ENCODE measurements around the gene ROBO1. TPM values are rescaled to one million over a fixed set of nuclear protein-coding genes. Genes with fewer than 3 reads are reported as not detected.

Gene ROBO1
- total and polyA plus RNA-seq, 2 donors (not counting 1 experiment from before 2014, with no cell fraction given), result 0.27 to 3.2 TPM

DNA sequence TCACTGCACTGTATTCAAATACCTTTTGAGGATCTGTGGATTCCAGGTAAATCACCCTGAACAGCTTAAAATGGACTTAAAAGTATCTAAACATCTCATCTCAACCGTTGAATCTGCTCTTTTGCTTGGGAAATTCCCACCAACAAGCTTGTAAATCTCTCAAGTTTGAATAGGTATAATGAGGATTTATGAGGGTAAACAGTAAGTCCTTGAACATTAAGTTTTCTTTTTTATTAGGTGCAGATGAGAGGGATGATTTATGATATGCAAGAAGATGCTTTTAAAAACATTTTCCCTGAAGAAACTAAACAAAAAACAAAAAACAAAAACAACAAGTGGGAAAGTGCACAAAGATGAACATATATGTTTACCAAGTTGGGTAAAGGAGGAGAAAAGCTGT is 290.6 kb downstream of the ROBO1 start:
- no peaks in the 10 kb centered on the region for H4K20me1 ChIP-seq (ENCODE audit: control insufficient read depth, insufficient read depth, low read length, poor library complexity, severe bottlenecking)
- H3K4me3 Mint-ChIP-seq, result no peak overlapping the region
- H3K4me2 ChIP-seq (replicated peaks; ENCODE audit: low read depth, low read length, poor library complexity, severe bottlenecking), result no peak overlapping the region
- ATAC-seq (ENCODE audit: low read depth) (no peak), DNase-seq (no peak)
- no peaks in the 10 kb centered on the region for H3K79me2 ChIP-seq (ENCODE audit: control insufficient read depth, insufficient read depth, low read length)
- no peak overlapping the region for H3K27ac ChIP-seq (ENCODE audit: low read length in 2 of 2)
- TF ChIP-seq EZH2 (IDR thresholded peaks at IDR 0.05; ENCODE audit: borderline replicate concordance, insufficient read depth, low read depth, low read length, poor library complexity, severe bottlenecking), result no peak
- TF ChIP-seq, protein P1, sequence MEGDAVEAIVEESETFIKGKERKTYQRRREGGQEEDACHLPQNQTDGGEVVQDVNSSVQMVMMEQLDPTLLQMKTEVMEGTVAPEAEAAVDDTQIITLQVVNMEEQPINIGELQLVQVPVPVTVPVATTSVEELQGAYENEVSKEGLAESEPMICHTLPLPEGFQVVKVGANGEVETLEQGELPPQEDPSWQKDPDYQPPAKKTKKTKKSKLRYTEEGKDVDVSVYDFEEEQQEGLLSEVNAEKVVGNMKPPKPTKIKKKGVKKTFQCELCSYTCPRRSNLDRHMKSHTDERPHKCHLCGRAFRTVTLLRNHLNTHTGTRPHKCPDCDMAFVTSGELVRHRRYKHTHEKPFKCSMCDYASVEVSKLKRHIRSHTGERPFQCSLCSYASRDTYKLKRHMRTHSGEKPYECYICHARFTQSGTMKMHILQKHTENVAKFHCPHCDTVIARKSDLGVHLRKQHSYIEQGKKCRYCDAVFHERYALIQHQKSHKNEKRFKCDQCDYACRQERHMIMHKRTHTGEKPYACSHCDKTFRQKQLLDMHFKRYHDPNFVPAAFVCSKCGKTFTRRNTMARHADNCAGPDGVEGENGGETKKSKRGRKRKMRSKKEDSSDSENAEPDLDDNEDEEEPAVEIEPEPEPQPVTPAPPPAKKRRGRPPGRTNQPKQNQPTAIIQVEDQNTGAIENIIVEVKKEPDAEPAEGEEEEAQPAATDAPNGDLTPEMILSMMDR (IDR thresholded peaks at IDR 0.05), result no peak
- H3K27ac Mint-ChIP-seq, result no peak overlapping the region
- H3K4me1 ChIP-seq (ENCODE audit: control insufficient read depth in 2 of 2, insufficient read depth in 2 of 2, low read length in 2 of 2), result no peaks in the 10 kb centered on the region
- CTCF ChIA-PET, result no interaction called here
- no peak overlapping the region for H3K4me3 ChIP-seq (ENCODE audit: control extremely low read depth in 1 of 5, extremely low read depth in 1 of 5, insufficient read depth in 1 of 5, low read depth in 2 of 5, low read length in 4 of 5)
- no peak overlapping the region for H3K9ac ChIP-seq (ENCODE audit: low read length)
- H3K9me3 Mint-ChIP-seq (ENCODE audit: insufficient read depth), result peaks cover 5% of the 10 kb centered on the region
- H2AFZ ChIP-seq (ENCODE audit: insufficient read depth, low read depth, low read length, poor library complexity, severe bottlenecking), result no peak overlapping the region
- no peaks in the 10 kb centered on the region for H3K27me3 ChIP-seq (replicated peaks in 1 of 4; ENCODE audit: control extremely low read depth in 1 of 4, control insufficient read depth in 3 of 4, insufficient read depth in 4 of 4, low read length in 3 of 4)
- H3K27me3 Mint-ChIP-seq, result no peaks in the 10 kb centered on the region
- POLR2A ChIA-PET, result no interaction called here
- H3K9me3 ChIP-seq (ENCODE audit: control extremely low read depth in 1 of 3, control insufficient read depth in 2 of 3, insufficient read depth in 1 of 3, low read length in 2 of 3), result no peaks in the 10 kb centered on the region
- H3K4me1 Mint-ChIP-seq, result no peaks in the 10 kb centered on the region
- WGBS (ENCODE audit: insufficient coverage), result no CpG with 5 or more reads among the region's 1 CpG
- intact Hi-C loops (cut with micrococcal nuclease), result no loop called here
- H3K36me3 ChIP-seq (replicated peaks in 1 of 2; ENCODE audit: control extremely low read depth in 1 of 2, control insufficient read depth in 1 of 2, extremely low read depth in 1 of 2, insufficient read depth in 2 of 2, low read length in 1 of 2), result no peaks in the 10 kb centered on the region

DNA sequence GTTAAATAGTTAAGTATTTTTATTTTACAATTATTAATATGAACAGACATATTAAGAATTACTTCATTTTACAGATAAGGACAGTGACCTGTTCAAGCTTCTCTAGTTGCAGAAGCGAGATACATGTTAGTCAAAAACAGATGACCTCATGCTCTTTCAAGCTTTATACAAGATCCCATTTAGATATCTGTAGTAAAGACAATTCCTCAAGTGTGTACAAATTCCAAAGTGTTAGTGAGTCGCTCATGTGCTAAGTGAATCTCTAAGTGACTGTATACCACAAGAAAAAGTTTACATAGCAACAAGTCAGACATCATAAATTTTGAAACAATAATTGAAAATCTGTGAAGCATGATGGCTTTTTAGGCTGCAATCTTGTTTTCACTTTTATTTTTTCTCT is 293.8 kb downstream of the ROBO1 start:
- H3K27ac Mint-ChIP-seq, result no peak overlapping the region
- intact Hi-C loops (cut with micrococcal nuclease), result no loop called here
- peaks cover 5% of the 10 kb centered on the region for H3K9me3 Mint-ChIP-seq (ENCODE audit: insufficient read depth)
- H3K27me3 Mint-ChIP-seq, result no peaks in the 10 kb centered on the region
- no CpG with 5 or more reads among the region's 2 CpGs for WGBS (ENCODE audit: insufficient coverage)
- Histone ChIP-seq H4K20me1 (ENCODE audit: control insufficient read depth, insufficient read depth, low read length, poor library complexity, severe bottlenecking) (no peaks in the 10 kb centered on the region), H2AFZ (ENCODE audit: insufficient read depth, low read depth, low read length, poor library complexity, severe bottlenecking) (no peak overlapping the region), H3K27me3 (replicated peaks in 1 of 4; ENCODE audit: control extremely low read depth in 1 of 4, control insufficient read depth in 3 of 4, insufficient read depth in 4 of 4, low read length in 3 of 4) (no peaks in the 10 kb centered on the region), H3K9me3 (ENCODE audit: control extremely low read depth in 1 of 3, control insufficient read depth in 2 of 3, insufficient read depth in 1 of 3, low read length in 2 of 3) (no peaks in the 10 kb centered on the region), H3K36me3 (replicated peaks in 1 of 2; ENCODE audit: control extremely low read depth in 1 of 2, control insufficient read depth in 1 of 2, extremely low read depth in 1 of 2, insufficient read depth in 2 of 2, low read length in 1 of 2) (no peaks in the 10 kb centered on the region), H3K4me3 (ENCODE audit: control extremely low read depth in 1 of 5, extremely low read depth in 1 of 5, insufficient read depth in 1 of 5, low read depth in 2 of 5, low read length in 4 of 5) (no peak overlapping the region), H3K79me2 (ENCODE audit: control insufficient read depth, insufficient read depth, low read length) (no peaks in the 10 kb centered on the region), H3K4me2 (replicated peaks; ENCODE audit: low read depth, low read length, poor library complexity, severe bottlenecking) (no peak overlapping the region), H3K4me1 (ENCODE audit: control insufficient read depth in 2 of 2, insufficient read depth in 2 of 2, low read length in 2 of 2) (no peaks in the 10 kb centered on the region), H3K9ac (ENCODE audit: low read length) (no peak overlapping the region), H3K27ac (ENCODE audit: low read length in 2 of 2) (no peak overlapping the region)
- H3K4me3 Mint-ChIP-seq, result no peak overlapping the region
- TF ChIP-seq, protein P1 (IDR thresholded peaks at IDR 0.05), result no peak
- TF ChIP-seq EZH2 (IDR thresholded peaks at IDR 0.05; ENCODE audit: borderline replicate concordance, insufficient read depth, low read depth, low read length, poor library complexity, severe bottlenecking), result no peak
- ATAC-seq (ENCODE audit: low read depth), result no peak
- DNase-seq, result no peak
- CTCF ChIA-PET, result no interaction called here
- no peaks in the 10 kb centered on the region for H3K4me1 Mint-ChIP-seq
- POLR2A ChIA-PET, result no interaction called here

All from B cell (primary cell).